Lung (tissue), 12 donors: ENCODE data around the gene CEP162. TPM values are rescaled to one million over a fixed set of nuclear protein-coding genes. Genes with fewer than 3 reads are reported as not detected.

Experiments
- ATAC-seq: fragments of 200-7000 bp; cut with Tn5 transposase; one replicate; pipeline ENCODE4 v1.9.1; 2020; ENCODE audit warnings: moderate number of reproducible peaks; ENCODE audit not compliant: insufficient read depth, low FRiP score
- DNase-seq, 3 donors: peaks; one replicate each; pipeline ENCODE4 v3.0.0-alpha.2; 2013 to 2017
- H3K27ac ChIP-seq, 2 donors: one replicate each; pipeline ENCODE4 v1.5.1; 2013; ENCODE audit warnings: mild to moderate bottlenecking in 2 of 2, moderate library complexity in 2 of 2, control low read depth in 1 of 2, inconsistent platforms in 1 of 2, low read depth in 1 of 2, low read length in 1 of 2
- H3K27me3 ChIP-seq, 3 donors: one replicate each; pipeline ENCODE4 v1.5.1; 2013; ENCODE audit warnings: low read length in 2 of 3; ENCODE audit not compliant: control insufficient read depth in 3 of 3, insufficient read depth in 3 of 3
- H3K36me3 ChIP-seq, 4 donors: one replicate each; pipeline ENCODE4 v1.5.1; 2013; ENCODE audit warnings: low read length in 4 of 4, mild to moderate bottlenecking in 1 of 4, moderate library complexity in 1 of 4; ENCODE audit not compliant: control insufficient read depth in 4 of 4, insufficient read depth in 4 of 4
- H3K4me1 ChIP-seq, 5 donors: one replicate each; pipeline ENCODE4 v1.5.1; 2013; ENCODE audit warnings: low read length in 5 of 5, mild to moderate bottlenecking in 2 of 5, moderate library complexity in 1 of 5; ENCODE audit not compliant: control insufficient read depth in 5 of 5, insufficient read depth in 5 of 5
- H3K4me3 ChIP-seq: one replicate; pipeline ENCODE4 v1.5.1; 2013; ENCODE audit warnings: mild to moderate bottlenecking, control low read depth, moderate library complexity
- H3K9ac ChIP-seq, 2 donors: one replicate each; pipeline ENCODE4 v1.5.1; 2013; ENCODE audit warnings: low read length in 2 of 2, control low read depth in 1 of 2; ENCODE audit not compliant: insufficient read depth in 1 of 2
- H3K9me3 ChIP-seq, 4 donors: one replicate each; pipeline ENCODE4 v1.5.1; 2013; ENCODE audit warnings: low read length in 3 of 4, mild to moderate bottlenecking in 1 of 4, moderate library complexity in 1 of 4; ENCODE audit not compliant: control insufficient read depth in 4 of 4, insufficient read depth in 3 of 4
- WGBS, 2 donors: extraction: QIAGEN DNeasy Blood & Tissue Kit; methylation state at CpG; one replicate each; pipeline ENCODE4 v1.1.7; 2013; 5-methylcytosine and 5-hydroxymethylcytosine counted together
- polyA plus RNA-seq, 2 donors: library from polyadenylated mRNA; stranded (reverse); fragments of 200-250 nt; gene quantifications; one replicate each; pipeline ENCODE4 v1.2.1, GENCODE V29; 2013
- total RNA-seq, 2 donors: library from RNA; depleted of rRNA in 1 of 2; stranded (reverse); fragments of >200 nt in 1 of 2; gene quantifications; one replicate each; pipeline ENCODE4 v1.2.1, GENCODE V29; 2014 to 2021
- TF ChIP-seq, protein P1 (sequence below): IDR thresholded peaks from 2 replicates; pipeline ENCODE4 v1.5.1; 2012; ENCODE audit warnings: mild to moderate bottlenecking; ENCODE audit errors: control extremely low read depth, extremely low read depth
- donor health status: control.
- donor health status: control.
- donor health status: Bipolar disorder and iron deficiency.
- donor health status: healthy.
- donor health status: DM: yes; HTN: yes; CAD: no.

CEP162 gene
- total and polyA plus RNA-seq, 4 donors, result 4.3 to 25.6 (median 8.7) TPM

DNA sequence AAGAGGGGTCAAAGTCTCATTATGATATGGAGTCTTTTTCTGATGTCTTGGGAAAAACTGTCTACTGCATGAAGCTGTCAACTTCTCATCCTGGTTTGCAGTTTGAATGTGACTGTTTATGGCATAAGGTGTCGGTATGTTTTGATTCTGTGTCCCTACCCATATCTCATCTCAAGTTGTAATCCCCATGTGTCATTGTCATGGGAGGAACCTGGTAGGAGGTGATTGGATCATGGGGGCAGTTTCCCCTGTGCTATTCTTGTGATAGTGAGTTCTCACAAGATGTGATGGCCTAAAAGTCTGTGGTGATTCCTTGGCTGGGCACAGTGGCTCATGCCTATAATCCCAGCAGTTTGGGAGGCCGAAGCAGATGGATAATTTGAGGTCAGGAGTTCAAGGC, 146.2 kb downstream of the CEP162 start:
- H3K4me3 ChIP-seq, result no peak overlapping the region
- H3K27me3 ChIP-seq, result no peaks in the 10 kb centered on the region
- no peak for ATAC-seq
- H3K9ac ChIP-seq, result no peak overlapping the region
- no peaks in the 10 kb centered on the region for H3K9me3 ChIP-seq
- no peaks in the 10 kb centered on the region for H3K36me3 ChIP-seq
- WGBS, 2 donors, result 88 to 97% methylated on average over 2 of the region's 2 CpGs
- H3K4me1 ChIP-seq, result no peaks in the 10 kb centered on the region
- no peak overlapping the region for H3K27ac ChIP-seq
- DNase-seq, result no peak
- TF ChIP-seq, protein P1, sequence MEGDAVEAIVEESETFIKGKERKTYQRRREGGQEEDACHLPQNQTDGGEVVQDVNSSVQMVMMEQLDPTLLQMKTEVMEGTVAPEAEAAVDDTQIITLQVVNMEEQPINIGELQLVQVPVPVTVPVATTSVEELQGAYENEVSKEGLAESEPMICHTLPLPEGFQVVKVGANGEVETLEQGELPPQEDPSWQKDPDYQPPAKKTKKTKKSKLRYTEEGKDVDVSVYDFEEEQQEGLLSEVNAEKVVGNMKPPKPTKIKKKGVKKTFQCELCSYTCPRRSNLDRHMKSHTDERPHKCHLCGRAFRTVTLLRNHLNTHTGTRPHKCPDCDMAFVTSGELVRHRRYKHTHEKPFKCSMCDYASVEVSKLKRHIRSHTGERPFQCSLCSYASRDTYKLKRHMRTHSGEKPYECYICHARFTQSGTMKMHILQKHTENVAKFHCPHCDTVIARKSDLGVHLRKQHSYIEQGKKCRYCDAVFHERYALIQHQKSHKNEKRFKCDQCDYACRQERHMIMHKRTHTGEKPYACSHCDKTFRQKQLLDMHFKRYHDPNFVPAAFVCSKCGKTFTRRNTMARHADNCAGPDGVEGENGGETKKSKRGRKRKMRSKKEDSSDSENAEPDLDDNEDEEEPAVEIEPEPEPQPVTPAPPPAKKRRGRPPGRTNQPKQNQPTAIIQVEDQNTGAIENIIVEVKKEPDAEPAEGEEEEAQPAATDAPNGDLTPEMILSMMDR, result no peak

DNA sequence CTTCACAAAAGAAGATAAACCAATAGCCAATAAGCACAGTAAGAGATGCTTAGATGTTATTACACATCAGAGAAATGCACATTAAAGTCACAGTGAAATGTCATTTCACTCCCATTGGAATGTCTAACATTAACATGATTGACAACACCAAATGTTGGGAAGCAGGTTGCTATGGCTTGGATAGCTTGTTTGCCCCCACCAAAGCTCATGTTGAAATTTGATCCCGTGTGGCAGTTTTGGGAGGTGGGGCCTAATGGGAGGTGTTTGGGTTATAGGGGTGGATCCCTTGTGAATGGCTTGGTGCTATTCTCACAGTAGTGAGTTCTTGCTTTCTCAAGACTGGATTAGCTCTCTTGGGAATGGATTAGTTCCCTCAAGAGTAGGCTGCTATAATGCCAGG, 149.1 kb downstream of the CEP162 start:
- H3K9ac ChIP-seq, result no peak overlapping the region
- no peak for ATAC-seq
- H3K9me3 ChIP-seq, result no peaks in the 10 kb centered on the region
- H3K27me3 ChIP-seq, result no peaks in the 10 kb centered on the region
- H3K27ac ChIP-seq, result no peak overlapping the region
- DNase-seq, result no peak
- no peak overlapping the region for H3K4me3 ChIP-seq
- 43 to 48% methylated on average over 1 of the region's 1 CpG for WGBS, 2 donors
- no peaks in the 10 kb centered on the region for H3K4me1 ChIP-seq
- no peaks in the 10 kb centered on the region for H3K36me3 ChIP-seq
- TF ChIP-seq, protein P1, result no peak

DNA sequence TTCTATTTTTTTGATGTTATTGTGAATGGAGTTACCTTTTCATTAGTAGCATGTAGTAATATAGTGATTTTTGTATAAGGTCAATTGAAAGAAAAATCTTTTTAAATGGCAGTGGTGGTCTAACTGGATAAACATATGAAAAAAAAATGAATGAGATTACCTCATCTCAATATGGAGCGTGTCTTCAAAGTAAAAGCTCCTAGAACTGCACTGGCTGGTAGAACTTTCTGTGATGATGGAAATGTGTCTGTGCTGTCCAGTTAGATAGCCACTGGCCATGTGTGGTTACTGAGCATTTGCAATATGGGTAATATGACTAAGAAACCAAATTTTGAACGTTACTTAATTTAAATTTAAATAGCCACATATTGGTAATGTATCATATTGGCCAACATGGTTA, 149.8 kb downstream of the CEP162 start:
- no peaks in the 10 kb centered on the region for H3K27me3 ChIP-seq
- H3K9me3 ChIP-seq, result peaks cover 0 to 4% (median 0%) of the 10 kb centered on the region in 4 donors
- no peak overlapping the region for H3K9ac ChIP-seq
- TF ChIP-seq, protein P1, result no peak
- no peaks in the 10 kb centered on the region for H3K36me3 ChIP-seq
- no peak overlapping the region for H3K27ac ChIP-seq
- ATAC-seq, result no peak
- 81 to 83% methylated on average over 2 of the region's 2 CpGs for WGBS, 2 donors
- no peak overlapping the region for H3K4me3 ChIP-seq
- no peaks in the 10 kb centered on the region for H3K4me1 ChIP-seq
- no peak for DNase-seq

DNA sequence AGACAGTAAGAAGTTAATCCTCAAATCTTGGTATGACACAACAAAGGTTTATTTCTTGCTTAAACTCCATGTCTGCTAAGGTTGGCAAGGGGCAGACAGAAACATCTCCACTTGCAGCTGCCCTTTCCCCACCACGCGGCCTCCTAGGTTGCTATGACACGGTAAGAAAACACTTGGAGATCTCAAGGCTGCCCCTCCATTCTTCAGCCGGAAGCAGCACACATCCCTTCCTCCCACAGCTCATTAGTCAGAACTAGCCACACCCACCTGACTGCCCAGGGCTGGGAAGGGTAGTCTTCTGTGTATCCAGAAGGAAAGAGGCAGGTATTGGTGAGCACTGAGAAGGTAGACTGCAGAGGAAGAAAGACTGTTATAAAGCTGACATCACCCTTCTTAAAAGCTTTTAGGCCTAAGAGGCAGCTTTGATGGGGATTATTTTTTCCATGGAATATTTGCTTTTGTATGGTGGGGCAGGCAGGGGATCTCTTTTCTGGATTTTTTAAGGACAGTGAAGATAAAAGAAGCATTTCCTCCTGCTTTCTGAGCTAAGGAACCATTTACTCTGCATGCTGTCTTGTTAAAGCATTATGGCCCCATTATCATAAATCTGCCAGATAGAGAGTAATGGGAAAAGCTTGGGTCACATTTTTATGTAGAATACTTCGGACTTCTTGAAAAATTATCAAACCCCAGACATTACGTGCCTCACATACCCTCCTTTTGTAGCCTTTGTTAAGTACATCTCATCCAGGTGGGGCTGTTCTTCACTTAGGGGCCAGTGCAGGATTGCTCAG, 152.3 kb downstream of the CEP162 start:
- TF ChIP-seq, protein P1, result no peak
- H3K27ac ChIP-seq, result no peak overlapping the region
- ATAC-seq (no peak), DNase-seq (peak; percentile 21 to 32 (median 30))
- 53 to 65% methylated on average over 6 of the region's 6 CpGs for WGBS, 2 donors
- no peak overlapping the region for H3K4me3 ChIP-seq
- H3K36me3 ChIP-seq, result no peaks in the 10 kb centered on the region
- H3K9ac ChIP-seq, result no peak overlapping the region
- no peaks in the 10 kb centered on the region for H3K27me3 ChIP-seq
- no peaks in the 10 kb centered on the region for H3K4me1 ChIP-seq
- H3K9me3 ChIP-seq, result peaks cover 0 to 9% (median 0%) of the 10 kb centered on the region in 4 donors
